Right renal pelvis (tissue), 4 donors: Measurements from ENCODE around the gene BHLHE23. TPM values are rescaled to one million over a fixed set of nuclear protein-coding genes. Genes with fewer than 3 reads are reported as not detected.

Source experiments
- DNase-seq, 4 donors: peaks; one replicate each; pipeline ENCODE4 v3.0.0-alpha.2; 2013; ENCODE audit warnings: low read depth in 4 of 4, low spot score in 3 of 4, missing footprints in 1 of 4
- polyA plus RNA-seq, 4 donors: library from polyadenylated mRNA; unstranded; fragments of 120-200 nt; gene quantifications; one replicate each; pipeline ENCODE4 v1.2.1, GENCODE V29; 2013; ENCODE audit not compliant: insufficient read length in 4 of 4

Gene BHLHE23
- polyA plus RNA-seq, result under 1 TPM in 1 of 4 donors, not detected in 3; 0.08 TPM

DNA sequence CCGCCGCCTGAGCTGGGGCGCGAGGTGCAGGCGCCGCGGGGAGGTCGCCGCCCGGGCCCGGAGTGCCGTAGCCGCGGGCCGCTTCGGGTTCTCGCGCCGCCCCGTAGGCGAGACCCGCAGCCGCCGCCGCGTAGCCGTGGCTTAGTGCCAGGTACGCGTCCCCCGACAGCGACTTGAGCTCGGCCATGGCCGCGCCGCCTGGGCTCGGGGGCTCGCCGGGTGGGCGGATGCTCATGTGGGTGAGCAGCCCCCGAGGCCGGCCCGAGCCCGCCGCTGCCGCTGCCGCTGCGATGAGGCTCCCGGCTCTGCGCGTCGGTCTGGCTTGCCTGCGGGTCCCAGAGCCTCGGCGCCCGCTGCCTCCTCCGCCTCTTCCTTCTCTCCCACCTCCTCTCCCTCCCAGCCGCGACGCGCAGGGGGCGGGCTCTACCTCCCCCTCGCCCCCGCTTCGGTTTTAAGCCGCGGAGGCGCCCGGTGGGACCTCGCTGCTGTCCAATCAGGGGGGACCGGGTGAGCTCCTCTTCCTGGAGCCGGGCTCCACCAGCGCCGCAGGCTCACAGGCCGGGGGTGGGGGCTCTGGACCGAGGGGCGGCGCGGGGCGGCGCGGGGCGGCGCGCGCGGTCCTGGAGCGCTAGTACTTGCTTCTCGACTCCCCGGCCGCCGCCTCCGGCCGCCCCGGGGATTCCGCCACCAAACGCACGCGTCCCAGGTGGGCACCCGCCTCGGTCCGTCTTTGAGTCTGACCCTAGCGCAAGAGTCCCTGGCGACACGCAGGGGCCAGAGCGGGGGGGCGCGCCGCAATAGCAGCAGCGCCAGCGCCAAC lies at the start of gene BHLHE23:
Gene BHLHE23, minus strand, starts transcription at position 425 of the 820 bp plus-strand sequence. Its CDS starts 190 bp downstream, at position 235.
- no peak for DNase-seq

DNA sequence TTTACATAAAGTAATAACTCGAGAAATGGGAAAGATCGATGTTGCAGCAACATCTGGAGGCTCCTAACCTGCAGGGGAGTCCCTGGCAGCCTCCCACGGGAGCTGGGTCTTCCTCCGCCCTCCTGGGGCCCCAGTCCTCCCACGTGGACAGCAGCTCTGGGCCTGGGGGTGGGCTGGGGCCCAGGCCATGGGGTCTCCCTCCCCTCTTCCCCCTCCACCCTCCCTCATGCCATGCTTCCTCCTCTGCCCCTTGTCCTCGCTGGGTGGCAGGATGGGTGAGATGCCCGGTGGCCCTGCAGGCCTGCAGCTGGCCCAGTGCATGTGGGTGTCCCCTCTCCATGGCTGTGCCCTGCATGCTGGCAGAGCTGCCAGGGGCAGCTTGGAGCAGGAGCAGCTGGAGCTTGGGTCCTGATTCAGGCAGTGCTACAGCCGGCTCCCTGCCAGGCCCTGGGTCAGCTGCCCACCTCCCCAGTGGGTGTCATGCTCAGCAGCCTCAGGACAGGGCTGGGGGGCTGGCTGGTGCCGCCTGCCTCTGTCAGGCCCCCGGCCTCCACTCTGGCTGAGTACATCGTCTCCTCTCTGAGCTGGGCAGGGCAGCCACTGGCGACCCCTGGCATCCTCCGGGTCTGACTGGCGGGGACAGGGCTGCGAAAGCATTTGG lies 48.9 kb upstream of the BHLHE23 start:
- DNase-seq, result no peak

DNA sequence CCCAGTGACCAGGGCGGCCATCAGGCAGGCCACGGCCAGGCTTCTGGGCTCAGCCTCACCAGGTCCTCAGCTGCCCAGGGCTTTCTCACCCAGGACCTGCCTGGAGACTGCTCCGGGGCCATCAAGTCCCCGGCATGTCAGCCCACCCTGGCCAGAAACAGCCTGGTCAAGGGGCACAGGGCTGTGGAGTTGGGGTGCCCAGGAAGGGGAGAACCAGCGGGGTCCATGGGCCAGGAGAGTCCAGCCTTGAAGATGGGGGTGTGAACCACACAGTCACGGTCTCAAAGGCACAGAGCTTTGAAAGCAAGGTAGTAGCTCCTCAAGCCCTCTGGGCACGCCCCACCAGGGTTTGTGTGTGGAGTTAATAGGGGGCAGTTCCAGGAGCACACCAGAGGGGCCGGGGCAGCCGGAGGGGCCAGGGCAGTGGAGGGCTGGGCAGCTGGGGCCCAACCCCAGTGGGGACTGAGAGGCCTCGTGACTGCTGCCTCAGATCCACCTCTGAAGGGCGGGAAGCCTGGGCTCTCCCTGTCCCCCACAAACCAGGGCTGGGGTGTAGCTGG lies 48.0 kb upstream of the BHLHE23 start:
- DNase-seq, result no peak

DNA sequence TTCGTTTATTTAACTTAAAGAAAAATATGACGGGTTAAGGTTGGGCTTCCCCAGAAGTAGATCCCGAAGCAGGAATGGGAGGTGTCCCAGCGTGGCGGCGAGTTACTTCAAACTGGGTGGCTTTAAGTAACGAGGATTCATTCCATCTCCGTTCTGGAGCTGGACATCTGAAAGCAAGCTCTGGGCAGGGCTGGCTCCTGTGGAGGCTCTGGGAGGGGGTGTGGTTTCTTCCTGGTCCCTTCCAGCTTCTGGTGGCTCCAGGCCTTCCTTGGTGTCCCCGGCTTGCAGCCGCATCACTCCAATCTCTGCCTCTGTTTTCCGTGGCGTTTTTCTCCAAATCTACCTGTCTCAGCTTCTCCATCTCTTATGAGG lies 47.3 kb upstream of the BHLHE23 start:
- DNase-seq, result no peak

DNA sequence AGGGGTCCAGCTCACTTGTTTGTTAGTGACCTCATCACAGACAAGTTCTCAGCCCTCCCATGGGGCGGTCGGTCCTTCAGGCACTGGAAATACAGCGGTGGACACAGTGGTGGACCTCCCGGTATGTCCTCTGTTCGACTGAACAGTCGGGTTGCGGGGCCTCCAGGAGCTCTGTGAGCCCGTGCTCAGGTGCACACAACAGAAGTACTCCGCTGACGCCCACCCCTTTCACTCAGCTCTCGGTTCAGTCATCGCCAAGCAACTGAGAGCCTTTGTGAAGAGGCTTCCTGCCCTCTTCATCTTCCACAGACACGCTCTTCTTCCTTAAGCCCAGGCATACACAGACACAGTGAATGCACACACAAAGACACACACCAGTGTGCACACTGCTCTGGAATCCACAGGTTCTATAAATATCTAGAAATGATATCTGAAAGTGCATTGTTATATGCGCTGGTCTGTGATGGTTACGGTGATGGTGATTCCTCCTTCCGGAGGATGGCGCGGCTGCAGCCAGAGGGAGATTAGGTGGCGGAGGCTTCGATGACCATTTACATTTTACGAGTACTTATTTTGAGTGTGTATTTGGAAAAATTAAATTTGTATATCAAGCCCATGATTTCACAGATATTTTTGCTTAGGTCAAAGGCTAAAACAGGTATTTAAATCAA lies 46.8 kb upstream of the BHLHE23 start:
- no peak for DNase-seq

DNA sequence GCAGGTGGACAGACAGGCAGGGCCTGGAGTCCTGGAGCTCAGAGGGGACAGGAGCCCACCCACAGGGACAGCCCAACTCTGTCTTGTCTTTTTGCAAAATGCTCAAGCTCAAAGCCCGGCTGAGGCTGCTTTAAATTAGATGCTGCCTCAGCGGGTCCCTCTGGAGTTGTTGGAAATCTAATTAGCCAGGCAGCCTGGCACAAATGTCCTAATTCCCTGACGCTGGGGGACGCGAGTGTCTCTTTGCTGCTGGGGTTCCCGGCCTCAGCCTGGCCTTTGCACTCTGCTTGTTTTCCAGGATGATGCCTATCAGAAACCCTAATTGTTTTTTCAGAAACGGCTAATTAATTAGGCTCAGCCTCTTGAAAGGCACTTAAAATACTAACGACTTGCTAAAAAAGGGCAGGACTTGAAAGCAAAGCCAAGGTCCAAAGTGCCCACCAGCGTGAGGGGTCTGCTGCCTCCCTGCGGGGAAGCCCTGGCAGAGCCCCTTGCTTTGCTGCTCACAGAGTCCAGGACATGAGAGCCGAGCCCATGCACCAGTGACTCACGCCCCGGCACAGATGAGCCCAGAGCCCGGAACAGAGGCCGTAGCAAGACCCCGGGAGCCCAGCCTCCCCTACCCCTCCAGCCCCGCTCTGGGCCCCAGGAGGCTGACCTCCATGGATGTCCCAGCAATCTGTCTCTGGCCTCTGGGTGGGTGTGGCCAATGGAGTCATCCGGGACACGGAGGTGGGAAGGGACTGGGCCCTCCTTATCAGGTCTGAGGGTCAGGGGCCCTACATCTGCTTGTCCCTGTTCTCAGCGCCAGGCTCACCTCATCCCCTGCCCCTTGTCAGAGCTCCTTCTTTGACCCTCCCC lies 46.0 kb upstream of the BHLHE23 start:
- no peak for DNase-seq

DNA sequence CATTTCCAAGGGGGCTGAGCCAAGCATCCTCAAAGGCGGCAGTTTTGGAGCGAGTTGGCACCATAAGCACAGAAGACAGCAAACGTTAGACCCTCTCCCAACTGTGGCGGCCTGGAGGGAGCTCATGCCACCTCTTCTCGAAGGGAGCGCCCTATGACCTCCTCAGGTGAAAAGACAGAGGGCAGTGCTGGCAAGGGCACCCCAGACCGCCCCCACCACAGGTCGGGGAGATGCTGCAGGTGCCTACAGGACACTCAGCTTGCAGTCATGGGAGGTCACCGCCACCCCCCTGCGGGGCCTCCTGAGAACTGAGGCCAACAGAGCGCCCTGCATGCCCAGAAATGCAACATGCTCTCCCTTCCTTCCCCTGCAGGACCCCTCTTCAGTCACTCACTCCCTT lies 45.1 kb upstream of the BHLHE23 start:
- DNase-seq, result no peak

DNA sequence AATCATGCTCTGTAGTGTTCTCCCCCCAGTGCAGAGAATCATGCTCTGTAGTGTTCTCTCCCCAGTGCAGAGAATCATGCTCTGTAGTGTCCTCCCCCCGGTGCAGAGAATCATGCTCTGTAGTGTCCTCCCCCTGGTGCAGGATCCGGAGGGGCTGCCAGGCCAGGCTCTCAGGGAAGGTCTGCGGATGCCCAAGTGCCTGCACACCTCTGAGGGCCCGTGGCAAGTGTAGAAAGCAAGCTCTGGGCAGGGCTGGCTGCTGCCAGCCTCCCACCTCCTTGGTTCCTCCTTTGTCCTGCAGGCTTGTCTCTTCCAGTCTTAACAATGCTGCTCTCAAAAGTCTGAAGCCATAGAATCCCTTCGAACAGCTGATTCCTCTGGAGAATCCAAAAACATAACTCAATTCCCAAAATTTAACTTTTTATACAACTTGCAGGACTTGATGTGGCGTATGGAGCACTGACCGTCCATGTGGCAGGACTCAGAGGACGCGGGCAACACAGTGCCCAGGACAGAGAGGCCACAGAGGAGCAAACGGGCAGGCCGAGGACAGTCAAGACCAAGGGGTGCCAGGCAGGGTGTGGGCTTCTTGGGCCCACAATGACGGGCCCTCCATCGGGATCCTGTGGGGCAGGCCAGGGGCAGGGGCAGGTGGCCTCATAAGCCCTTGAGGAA lies 44.6 kb upstream of the BHLHE23 start:
- no peak for DNase-seq

DNA sequence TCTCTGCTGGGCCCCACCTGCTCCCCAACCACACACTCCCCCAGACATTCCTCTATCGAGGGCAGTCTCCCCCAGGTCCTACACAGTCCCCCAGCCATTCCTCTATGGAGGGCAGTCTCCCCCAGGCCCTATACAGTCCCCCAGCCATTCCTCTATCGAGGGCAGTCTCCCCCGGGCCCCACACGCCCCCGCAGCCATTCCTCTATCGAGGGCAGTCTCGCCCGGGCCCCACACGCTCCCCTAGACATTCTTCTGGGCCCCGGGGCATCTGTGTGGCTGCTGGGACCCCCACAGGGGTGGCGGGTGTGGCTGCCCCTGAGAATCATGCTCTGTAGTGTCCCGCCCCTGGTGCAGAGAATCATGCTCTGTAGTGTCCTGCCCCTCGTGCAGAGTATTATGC lies 43.6 kb upstream of the BHLHE23 start:
- no peak for DNase-seq

DNA sequence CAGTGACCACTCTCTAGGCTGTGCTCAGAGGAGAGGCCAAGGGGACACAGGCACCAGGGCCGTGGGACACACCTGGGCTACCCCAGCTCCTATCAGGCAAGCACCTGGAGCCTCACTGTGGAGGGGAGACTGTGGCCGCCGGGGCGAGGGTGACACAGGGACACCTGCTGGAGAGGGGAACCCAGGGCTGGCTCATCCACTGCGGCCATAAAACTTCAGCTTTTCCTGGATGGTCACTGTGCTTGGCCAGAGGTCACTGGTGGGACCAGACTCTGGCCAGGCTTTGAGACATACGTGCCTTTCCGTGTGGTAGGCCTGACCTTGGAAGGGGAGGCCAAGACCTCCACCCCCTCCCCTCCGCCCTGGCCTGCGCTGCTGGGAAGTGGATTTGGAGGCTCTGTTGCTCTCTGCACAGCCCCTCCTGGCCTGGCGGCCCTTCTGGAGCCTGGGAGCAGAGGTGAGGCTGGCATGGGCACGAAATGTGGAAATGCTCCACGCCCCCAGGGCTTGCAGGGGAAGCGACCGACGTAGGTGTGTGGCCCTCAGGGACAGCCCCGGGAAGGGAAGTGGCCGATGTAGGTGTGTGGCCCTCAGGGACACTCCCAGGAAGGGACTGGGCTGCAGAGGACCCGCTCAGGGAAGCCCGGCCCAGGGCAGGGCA lies 42.9 kb upstream of the BHLHE23 start:
- DNase-seq, result no peak

DNA sequence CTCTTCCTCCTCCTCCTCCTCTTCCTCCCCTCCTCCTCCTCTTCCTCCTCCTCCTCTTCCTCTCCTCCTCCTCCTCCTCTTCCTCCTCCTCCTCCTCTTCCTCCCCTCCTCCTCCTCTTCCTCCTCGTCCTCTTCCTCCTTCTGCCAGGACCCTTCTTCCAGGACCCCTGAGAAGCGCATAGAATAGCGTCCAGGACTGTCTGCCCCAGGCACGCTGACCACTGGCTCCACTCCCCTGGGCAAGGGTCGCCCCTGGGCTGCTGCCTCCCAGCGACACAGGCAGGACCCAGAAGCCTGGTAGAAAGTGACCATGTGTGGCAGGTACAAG lies 42.4 kb upstream of the BHLHE23 start:
- DNase-seq, result no peak

DNA sequence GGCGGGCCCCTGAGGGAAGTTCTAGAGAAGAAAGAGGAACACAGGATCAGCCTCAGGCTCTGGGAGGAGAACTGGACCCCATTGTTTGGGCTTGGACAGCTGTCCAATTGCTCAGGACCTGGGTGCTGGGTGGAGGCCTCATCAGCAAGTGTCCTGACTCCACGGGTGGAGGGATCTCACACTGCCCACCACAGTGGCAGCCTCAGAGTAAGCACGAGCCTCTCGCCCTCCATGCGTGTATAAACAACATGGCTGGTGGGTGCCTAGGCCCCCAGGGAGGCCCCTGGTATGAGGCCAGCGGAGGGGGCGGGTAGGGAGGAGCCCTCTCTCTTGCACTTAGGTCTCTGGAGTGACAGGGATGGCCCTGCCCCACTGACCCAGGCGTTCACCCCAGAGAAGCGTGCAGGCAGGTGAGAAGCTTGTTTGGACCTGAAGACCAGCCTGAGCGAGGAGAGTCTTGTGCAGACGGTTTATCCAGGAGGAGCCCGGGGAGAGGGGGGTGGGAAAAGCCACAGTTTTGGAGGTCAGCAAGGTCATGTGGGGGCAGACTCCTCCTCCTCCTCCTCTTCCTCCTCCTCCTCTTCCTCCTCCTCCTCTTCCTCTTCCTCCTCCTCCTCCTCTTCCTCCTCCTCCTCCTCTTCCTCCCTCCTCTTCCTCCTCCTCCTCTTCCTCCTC lies 41.9 kb upstream of the BHLHE23 start:
- no peak for DNase-seq

DNA sequence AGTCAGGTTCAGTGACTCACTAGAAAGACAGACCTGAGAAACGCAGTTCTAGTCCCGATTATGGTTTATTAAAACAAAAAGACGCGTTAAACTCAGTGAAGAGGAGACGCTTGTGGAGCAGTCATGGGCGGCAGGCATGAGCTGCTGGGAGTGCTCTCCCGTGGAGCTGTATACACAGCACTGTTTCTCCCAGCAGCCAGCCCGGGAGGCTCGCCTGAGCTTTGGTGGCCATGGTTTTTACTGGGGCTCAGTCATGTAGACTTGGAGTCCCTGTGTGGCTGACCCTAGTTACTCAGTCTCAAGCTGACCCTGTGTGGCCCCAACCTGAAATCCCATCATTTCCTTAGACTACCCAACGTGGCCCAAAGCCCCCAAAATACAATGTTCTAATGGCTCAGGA lies 41.2 kb upstream of the BHLHE23 start:
- no peak for DNase-seq

DNA sequence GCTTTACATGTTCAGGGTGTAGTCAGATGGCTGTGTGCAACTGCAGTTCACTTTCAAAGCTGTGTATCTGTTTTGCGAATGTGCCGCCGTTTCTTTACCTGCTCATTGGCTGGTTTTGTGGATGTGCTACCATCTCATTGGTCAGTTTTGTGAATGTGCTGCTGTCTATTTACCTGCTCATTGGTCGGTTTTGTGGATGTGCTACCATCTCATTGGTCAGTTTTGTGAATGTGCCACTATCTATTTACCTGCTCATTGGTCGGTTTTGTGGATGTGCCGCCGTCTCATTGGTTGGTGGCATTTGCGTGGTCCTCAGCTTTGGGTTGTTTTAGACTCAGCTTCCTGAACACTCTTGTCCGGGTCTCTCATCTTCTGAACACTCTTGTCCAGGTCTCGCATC lies 40.5 kb upstream of the BHLHE23 start:
- no peak for DNase-seq

DNA sequence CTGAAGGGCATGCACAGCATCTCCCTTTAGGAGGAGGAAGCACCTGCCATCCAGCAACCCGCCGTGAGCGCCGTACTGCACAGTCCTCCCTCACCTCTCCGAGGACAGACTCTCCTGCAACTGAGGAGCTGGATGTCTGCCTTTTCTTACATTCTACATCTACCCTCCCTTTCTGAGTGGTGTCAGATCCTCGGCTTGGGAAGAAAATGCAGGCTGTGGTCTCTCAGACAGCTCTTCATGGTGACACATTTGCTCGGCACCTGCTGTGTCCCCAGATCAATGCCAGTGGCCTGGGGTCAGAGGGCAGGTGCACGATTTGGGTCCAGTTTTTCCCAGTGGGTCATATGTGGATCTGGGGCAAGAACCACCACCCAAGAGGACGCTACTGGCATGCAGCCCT lies 40.1 kb upstream of the BHLHE23 start:
- DNase-seq, result no peak

DNA sequence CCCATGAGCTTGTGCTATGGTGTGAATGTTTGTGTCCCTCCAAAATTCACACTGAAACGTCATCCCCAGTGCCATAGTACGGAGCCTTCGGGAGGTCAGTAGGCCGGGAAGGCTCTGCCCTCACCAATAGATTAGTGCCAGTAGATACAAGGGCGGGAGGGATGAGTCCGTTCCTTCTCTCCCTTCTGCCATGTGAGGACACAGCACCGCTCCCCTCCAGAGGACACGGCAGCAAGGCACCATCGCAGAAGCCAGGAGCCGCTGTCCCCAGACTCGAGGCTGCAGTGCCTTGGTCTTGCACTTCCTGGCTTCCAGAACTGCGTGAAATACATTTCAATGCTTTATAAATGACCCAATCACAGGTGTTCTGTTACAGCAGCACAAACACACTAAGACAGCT lies 39.2 kb upstream of the BHLHE23 start:
- DNase-seq, result no peak

DNA sequence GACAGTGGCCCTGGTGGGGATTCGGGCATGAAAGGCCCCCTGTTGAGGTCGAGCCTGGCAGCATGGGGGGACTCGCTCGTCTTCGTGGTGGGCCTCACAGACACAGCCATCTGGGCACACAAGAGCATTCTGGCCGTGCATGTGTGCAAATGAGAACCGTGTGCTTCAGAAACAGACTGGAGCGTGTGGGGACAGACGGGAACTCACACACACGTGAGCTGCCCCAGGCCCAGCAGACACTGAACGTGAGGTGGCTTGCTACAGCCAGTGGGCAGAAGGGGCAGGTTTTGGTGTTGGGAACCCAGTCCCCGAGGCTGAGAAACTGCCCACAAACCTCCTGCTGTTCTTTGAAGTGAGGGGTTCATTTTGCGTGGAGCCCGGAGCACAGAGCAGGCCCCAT lies 38.6 kb upstream of the BHLHE23 start:
- no peak for DNase-seq

DNA sequence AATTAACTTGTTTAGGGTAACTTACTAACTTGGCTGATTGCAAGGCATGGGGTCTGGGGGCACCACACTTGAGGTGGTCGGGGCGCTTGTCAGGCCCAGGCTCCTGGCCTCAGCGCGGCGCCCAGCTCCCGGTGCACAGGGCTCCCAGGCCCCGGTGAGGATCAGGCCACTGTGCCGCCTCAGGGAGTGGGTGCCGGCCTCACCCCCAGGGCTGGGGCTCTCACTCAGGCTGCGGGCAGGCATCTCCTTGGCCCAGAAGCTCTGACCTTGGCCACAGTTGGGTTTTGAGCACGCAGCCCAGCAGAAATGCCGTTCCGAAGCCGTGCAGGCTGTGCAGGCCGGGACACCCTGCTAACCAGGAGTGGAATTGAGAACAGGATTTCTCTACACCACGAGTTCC lies 37.8 kb upstream of the BHLHE23 start:
- DNase-seq, result no peak

DNA sequence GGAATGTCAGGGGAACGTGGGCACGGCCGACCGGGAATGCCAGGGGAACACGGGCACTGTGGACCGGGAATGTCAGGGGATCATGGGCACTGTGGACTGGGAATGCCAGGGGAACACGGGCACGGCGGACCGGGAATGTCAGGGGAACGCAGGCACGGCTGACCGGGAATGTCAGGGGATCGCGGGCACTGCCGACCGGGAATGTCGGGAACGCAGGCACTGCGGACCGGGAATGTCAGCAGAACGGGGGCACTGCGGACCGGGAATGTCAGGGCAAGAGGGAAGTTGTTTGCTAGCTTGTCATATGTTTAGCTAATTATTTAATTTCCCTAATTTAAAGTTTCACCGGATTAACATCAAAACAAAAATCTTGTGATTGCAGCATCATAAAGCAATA lies 37.4 kb upstream of the BHLHE23 start:
- no peak for DNase-seq
